GM10266 (cell line): ENCODE measurements around the gene SSBP2.

ENCODE experiments used
- DNase-seq: peaks from one replicate; pipeline ENCODE4 v3.0.0; 2012; ENCODE audit errors: extremely low spot score
- TF ChIP-seq, protein P1 (sequence below): IDR thresholded peaks from 2 replicates; pipeline ENCODE4 v1.5.1; 2012; ENCODE audit warnings: mild to moderate bottlenecking, low read depth; ENCODE audit not compliant: control insufficient read depth, insufficient read depth; ENCODE audit errors: missing control alignments

SSBP2 gene

DNA sequence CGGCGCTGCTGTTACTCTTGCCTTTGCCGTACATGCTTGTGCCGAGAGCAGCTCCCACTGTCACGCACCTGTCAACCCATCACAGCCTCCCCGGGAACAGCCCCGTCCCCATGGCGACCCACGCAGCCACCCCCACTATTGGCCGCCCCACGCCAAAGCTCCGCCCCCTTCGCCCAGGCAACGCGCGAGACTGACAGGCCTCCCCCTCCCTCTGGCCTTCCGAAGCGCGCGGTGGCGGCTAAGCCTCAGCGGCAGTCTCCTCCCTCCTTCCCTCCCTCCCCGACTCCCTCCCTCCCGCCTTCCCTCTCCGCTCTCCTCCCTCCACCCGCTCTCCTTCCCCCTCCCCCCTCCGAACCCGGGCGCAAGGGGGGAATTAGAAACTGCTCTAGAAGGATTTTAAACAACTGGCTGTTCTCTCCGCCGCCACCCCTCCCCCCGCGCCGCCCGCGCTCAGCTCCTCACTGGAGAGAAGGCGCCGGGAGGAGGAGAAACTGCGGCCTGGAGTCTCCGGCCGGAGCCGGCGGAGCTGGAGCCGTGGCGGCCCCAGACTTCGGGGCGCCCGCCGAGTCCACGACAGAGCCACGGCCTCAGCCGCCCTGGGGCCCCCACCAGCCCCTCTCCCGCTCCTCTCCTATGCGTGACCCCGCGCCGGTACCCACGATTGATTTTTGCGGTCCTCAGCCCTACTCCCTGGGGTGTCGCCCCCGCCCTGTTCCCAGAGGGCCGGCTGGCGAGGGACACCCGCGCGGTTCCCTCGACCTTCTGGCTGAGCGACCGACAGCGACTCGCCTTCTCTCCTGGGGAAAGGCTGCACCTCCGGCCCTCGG, at the start of gene SSBP2:
Gene SSBP2, minus strand, starts transcription at position 89 of the 827 bp plus-strand sequence. Its CDS starts 55 bp downstream, at position 34.
- TF ChIP-seq, protein P1, sequence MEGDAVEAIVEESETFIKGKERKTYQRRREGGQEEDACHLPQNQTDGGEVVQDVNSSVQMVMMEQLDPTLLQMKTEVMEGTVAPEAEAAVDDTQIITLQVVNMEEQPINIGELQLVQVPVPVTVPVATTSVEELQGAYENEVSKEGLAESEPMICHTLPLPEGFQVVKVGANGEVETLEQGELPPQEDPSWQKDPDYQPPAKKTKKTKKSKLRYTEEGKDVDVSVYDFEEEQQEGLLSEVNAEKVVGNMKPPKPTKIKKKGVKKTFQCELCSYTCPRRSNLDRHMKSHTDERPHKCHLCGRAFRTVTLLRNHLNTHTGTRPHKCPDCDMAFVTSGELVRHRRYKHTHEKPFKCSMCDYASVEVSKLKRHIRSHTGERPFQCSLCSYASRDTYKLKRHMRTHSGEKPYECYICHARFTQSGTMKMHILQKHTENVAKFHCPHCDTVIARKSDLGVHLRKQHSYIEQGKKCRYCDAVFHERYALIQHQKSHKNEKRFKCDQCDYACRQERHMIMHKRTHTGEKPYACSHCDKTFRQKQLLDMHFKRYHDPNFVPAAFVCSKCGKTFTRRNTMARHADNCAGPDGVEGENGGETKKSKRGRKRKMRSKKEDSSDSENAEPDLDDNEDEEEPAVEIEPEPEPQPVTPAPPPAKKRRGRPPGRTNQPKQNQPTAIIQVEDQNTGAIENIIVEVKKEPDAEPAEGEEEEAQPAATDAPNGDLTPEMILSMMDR: no peak

DNA sequence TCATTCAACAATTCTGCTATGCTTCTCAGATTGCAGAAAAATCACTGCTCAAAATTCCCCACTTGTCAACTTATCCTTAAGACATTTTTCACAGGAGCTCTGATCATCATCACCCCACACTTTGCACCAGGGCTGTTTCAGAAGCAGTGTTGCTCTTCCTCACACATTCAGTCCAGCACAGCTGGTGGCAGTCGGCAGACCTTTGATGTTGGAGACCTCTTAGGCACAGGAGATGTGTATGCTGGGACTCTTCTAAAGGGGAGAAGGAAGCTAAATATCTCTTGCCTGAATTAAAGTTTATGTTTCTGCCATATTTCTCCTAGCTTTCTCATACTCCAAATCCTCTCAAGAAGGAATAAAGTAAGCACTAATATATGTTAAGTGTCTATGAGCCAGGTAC, 44.8 kb upstream of the SSBP2 start:
- DNase-seq: no peak
- TF ChIP-seq, protein P1: no peak

More for the DNA sequence above, at the start of gene SSBP2:
- peak; percentile 99 for DNase-seq

DNA sequence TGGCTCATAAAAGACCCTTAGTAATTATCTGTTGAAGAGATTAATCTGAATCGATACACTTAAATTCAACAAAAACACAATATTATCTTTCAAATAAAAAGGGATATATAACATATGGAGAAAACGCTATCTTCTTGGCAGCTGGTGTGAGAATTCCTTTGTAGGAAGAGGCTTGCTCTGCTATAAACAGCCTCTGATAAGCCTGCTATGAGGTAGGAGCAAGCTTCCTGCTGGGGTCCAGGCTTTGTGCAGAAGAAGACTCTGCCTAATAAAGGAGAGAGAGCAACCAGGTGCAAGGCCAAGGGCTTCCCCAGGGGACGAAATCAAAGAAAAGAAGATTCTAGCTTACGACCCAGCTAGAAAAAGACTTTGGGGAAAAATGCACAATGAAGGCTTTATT, 43.3 kb upstream of the SSBP2 start:
- no peak for DNase-seq
- TF ChIP-seq, protein P1: no peak

DNA sequence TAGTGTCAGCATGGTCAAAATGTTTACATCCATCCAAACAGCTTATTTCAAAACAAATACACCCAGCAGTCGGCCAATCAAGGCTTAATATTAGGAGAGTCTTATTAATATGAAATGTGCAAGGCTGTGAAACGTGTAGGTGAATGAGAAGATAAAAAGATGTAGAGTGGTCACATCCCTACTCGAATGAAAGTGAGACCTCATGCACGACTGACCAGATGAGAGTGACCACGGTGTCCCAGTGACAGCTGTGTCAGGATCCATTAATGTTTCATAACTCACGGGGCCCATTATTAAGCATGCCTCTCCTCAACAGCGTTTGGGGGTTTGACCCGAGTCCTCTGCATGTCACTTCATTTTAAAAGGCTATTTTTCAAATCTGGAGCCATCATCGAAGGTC, 39.4 kb upstream of the SSBP2 start:
- DNase-seq: no peak
- TF ChIP-seq, protein P1: no peak

DNA sequence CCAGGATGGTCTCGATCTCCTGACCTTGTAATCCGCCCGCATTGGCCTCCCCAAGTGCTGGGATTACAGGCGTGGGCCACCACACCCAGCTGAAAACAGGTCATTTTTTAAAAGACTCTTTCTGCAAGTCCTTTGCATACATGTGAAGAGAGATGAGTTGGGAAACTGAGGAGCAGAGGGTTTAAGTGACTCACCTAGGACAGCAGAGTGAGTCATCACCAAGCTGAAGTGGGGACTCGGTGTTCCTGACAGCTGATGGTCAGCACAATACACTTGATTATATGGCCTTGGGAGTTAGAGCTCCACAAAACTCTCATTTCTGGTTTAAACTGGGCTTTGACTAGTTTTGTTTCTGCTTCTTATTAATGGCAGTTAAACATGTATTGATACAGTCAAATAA, 38.1 kb upstream of the SSBP2 start:
- DNase-seq: no peak
- TF ChIP-seq, protein P1: no peak

DNA sequence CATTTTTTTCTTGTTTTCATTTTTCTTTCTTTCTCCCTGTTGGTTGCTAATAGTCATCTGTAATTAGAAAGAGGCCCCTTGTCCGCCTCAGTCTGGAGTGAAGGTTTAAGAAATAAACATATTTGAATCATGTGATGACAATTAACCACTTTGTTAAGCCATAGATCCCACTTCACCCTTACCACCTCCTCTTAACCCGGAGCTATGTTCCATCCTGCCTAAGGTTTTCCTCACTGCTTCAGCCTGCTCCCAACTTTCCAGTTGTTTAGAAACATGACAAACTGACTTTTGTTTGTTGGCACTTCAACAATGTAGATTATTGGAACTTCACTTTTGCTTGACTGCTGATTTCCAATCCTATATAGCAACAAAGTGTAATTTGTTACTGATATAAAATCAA, 37.4 kb upstream of the SSBP2 start:
- TF ChIP-seq, protein P1: no peak
- no peak for DNase-seq
